HG03045 (cell line): ENCODE results near the gene SPRING1.
"Not testable (repeated sequence)": the region's sequence is repeated elsewhere in the genome, so short reads cannot be mapped to it uniquely, and the experiment has no call there.

Experiments used
- ATAC-seq: cut with Tn5 transposase; IDR thresholded peaks from one replicate; pipeline ENCODE4 v1.9.1; 2021; ENCODE audit warnings: mild to moderate bottlenecking, moderate library complexity; ENCODE audit not compliant: unreplicated experiment

The SPRING1 gene

DNA sequence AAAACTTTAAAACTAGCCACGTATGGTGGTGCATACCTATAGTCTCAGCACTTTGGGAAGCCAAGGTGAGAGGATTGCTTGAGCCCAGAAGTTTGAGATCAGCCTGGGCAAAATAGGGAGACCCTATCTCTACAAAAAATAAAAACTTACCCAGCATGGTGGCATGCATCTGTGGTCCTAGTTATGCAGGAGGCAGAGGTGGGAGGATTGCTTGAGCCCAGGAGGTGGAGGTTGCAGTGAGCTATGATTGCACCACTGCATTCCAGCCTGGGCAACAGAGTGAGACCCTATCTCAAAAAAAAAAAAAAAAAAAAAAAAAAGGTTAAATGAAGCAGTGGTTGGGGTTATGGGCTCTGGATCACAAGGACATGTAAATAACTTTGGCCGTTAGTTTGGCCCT is 4.9 kb upstream of the SPRING1 start:
- not testable (repeated sequence) for ATAC-seq

DNA sequence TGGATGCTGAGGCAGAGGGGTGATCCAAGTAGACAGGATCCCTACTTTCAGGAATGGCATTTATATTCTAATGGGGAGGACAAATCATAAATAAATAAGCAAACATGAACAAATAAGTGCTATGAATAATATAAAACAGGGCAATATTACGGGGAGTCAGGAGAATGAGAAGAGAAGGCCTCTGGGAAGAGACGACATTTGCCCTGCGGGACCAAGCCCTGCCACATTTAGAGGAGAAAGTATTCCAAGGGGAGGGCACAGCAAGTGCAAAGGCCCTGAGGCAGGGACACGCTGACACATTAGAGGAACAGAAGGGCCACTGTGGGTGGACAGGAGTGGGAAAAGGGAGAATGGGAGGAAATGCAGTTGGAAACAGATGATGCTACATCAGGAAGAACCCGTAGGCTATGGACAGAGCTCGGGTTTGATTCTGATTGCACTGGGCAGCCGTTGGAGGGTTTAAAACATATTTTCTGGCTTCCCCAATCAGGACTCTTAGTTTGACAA is 1.6 kb upstream of the SPRING1 start:
- ATAC-seq: no peak

DNA sequence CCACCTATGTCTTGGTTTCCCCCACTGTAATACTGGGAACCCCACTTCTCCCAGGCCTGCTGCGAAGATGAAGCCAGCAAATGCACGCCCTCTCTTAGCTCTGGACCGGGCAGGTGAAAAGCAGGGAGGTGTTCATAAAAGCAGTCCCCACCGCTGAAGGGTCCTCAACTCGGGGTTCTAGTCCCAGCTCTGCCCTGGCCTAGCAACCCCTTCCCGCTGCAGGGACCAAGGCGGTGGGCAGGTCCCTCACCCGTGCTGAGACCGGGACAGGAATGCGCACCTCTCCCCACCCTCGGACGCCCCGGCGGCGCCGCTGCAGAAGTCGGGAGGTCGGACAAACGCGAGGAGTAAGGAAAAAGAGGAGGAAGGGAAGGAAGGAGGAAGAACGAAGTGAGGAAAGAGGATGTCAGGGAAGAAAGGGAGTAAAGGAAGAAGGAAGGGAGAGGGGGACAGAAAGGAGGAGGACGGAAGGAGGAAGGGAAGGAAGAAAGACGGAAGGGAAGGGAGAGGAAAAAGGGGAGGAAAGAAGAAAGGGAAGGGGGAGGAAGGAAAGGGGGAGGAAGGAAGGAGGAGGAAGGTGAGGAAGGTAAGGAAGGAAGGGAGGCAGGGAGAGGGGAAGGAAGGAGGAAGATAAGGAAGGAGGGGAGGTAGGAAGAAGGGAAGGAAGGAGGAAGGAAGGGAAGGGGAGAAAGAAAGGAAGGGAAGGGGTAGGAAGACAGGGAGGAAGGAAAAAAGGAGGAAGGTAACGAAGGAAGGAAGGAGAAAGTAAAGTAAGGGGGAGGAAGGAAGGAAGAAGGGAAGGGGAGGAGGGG is 701 bp downstream of the SPRING1 start:
- no peak for ATAC-seq

DNA sequence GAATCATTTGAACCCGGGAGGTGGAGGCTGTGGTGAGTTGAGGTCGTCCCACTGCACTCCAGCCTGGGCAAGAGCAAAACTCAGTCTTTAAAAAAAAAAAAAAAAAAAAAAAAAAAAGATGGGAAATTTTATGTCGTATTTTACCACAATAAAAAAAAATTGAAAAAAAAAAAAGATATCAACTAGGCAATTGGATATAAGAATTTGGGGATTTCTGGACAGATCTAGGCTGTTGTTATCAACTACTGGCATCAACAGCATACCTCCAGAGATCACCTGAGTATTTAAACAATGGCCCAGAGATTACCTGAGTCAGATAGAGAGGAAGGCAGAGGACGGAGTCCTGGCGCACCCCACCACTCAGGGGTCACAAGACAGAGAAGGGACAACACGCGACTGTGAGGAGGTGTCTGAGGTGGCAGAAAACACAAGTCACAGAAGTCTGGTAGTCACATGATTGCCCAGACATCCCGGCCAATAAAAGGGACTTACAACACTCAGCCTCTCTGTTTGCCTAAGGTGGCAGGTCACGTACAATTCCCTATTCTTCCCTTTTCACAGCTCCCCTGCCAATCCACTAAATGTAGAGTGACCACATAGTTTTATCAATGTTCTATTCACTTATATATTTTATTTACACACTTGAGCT is 1.8 kb downstream of the SPRING1 start:
- ATAC-seq: no peak

DNA sequence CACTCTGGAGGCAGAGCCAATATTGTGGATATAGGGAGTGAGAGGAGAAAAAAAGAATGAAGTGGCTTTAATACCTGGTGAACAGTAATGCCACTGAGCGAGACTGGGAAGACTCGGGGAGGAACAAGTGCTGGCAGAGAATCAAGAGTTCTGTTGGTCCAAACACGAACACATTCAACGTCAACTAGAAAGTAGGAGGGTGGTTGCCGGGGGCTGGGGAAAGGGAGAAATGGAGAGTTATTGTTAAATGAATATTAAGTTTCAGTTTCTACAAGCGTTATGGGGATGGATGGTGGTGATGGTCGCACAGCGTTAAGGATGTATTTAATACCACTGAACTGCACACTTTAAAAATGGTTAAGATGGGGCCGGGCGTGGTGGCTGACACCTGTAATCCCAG is 2.8 kb downstream of the SPRING1 start:
- no peak for ATAC-seq

DNA sequence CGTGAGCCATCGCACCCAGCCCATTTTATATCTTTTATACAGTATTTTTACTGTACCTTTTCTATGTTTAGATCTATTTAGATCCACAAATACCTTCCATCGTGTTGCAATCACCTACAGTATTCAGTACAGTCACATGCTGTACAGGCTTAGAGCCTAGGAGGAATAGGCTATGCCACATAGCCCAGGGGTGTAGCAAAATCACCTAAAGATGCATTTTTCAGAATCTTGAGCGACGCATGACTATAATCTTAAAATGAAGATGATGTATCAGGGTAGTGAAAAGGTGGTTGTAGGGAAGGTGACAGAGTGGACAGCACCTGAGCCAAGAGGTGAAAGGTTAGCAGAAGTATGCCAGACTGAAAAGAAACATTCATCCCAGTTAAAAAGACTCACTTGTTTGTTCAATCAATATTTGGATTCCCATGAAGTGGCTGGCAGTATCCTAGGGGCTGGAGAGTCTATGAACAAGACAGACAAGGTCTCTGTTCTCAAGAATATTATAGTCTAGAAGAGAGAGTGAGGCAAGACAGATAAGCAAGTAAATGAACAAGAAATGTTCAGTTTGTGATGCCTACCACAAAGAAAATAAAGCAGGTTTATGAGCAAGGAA is 3.6 kb downstream of the SPRING1 start:
- ATAC-seq: no peak

DNA sequence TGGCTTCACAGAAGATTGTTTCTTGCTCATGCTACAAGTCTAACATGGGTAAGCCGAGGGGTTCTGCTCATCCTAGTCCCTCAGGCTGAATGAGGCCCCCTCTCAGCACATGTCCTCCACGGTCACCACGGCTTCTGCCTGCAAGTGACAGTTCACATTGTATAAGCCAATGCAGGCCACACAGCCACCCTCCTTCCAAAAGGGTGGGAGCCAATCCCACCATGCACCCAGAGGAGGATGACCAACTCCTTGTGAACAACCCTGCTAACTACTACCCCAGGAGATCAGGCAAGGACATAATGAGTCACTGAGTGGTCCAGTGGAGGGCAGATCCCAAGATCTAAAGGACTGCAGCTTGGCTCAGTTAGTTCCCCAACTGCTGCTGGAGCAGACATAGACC is 6.1 kb downstream of the SPRING1 start:
- no peak for ATAC-seq

DNA sequence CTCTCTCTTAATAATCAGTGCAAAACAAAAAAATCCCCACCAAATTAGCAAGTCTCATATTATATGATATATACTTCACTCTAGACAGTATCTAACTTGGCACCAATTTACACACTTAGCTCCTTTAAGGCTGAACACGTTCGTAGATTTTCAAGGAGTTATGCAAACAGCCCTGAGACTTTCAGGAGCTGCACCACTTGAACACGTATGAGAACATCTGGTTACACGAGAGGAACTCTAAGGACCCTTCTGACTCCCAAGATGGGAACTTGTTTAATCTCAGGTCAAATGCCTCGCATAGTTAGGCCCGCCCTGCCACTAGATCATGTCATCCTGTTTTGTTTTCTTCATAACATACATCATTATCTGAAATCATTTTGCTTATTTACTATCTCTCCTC is 10.0 kb downstream of the SPRING1 start:
- ATAC-seq: no peak

DNA sequence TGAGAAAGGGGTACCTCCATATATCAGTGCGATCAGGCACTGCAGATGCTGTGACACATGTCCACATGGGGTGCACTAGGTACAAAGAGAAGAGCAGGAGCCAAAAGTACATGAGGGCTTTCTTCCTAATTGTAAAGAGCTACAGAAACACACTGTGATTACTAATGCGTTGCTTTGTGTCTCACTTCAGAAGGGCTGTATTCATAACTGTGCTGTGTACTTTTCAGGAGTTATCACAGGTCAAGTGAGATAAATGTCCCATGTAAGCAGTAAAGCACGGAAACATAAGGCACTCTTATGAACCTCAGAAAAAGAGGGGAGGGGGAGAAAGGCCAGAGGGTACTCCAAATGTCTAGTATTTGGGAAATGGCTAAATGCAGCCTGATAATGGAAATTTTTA is 10.6 kb downstream of the SPRING1 start:
- ATAC-seq: no peak

DNA sequence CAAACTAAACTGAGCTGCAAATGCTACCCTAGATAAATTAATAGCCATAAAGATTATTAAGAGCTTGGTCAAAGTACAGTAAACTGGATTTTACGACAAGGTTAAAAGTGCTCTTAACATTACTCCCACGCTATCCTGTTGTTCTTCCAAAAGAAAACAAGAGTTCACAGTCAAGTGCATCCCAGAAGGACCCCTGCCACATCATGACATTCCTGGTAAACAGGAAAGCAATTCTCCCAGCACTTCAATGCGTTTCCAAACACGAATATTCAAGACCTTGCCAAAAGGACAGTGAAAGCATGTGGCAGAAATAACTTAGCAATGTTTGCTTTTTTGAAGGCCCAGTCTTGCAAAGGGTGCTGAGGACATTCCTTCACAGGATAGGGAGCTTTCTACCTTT is 11.2 kb downstream of the SPRING1 start:
- ATAC-seq: no peak

DNA sequence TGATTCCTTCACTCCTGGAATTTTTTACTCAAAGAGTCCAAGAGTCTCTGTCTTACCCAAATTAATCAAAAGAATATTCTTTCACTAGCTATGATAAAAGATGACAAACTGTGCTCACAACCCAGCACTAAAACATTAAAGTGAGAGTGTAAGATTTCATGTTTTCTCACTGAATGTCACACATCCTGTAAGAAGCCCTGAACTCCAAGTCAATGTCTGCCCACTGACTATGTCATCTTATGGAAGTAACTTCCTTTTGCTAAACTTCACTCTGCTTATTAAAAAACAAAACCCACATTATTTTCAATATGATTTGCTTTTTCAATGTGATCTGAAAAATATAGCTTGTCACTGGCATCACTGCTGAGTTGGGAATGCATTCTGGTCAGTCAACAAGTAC is 15.6 kb downstream of the SPRING1 start:
- no peak for ATAC-seq

DNA sequence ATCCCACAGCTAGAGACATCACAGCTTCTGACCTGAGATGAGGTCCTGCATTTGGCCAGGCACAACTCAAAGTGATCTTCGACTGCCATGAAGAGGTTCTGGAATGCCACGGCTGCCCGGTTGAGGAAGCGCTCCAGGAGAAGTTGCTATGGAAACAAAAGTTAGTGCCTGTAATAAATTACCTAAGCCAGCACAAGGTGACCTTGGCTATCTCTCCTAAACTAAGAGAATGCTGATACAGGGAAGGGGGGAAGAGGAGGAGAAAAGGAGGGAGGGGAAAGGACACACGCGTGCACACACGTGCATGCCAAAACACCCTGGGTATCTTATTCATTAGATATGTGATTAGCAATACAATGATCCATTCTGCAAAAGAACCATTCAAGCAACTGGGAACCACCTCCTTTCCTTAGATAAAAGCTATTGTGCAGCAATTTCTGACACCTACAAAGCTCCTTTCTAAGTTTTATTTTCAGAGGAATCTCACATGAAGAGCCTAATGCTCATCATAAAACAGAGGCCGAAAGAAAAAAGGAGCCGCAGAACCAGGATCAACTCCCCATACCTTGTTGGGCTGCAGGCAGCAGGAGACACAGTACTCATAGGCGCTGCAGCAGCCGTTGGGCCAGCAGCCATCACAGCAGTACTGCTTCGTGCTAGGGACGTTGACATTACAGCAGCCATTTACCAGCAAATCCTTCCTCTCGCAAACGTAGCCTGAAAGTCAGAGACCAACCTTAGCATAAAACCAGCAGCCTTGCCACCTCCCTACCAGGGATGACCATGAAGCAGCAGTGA is 17.9 kb downstream of the SPRING1 start:
- no peak for ATAC-seq

DNA sequence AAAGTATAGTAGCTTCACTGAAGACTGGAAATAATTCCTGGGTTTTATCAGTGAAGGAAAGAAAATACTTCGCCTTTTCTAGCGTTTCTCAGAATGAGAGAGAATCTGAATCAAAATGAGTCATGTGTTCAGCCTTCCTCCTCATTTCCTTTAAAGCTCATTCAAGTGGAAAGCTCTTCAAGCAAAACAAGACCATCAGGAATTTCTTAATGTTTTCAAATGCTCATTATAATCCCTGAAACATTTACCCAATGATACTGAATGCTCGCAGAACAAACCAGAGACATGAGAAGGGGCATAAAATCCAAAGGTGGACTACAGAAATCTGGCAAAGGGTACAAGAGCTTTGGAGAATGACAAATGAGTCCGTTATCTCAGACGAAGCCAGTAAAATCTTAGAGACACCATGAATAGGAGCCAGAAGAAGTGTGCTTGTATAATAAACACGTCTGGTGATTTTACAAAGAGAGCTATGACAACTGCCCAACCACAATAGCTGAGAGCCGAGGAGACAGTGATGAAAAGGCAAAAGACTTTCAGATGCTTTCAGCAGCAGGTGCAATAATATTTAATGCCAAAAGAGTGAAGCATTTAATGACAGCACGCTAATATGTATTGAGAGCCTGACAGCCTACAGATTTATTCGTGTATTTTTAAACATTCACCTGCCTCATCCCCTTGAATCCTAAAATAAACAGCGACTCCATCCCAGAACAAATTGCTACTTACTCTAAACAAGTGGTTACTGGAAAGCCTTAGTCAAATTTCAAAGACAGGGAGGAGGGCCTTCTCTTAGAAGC is 19.0 kb downstream of the SPRING1 start:
- no peak for ATAC-seq

DNA sequence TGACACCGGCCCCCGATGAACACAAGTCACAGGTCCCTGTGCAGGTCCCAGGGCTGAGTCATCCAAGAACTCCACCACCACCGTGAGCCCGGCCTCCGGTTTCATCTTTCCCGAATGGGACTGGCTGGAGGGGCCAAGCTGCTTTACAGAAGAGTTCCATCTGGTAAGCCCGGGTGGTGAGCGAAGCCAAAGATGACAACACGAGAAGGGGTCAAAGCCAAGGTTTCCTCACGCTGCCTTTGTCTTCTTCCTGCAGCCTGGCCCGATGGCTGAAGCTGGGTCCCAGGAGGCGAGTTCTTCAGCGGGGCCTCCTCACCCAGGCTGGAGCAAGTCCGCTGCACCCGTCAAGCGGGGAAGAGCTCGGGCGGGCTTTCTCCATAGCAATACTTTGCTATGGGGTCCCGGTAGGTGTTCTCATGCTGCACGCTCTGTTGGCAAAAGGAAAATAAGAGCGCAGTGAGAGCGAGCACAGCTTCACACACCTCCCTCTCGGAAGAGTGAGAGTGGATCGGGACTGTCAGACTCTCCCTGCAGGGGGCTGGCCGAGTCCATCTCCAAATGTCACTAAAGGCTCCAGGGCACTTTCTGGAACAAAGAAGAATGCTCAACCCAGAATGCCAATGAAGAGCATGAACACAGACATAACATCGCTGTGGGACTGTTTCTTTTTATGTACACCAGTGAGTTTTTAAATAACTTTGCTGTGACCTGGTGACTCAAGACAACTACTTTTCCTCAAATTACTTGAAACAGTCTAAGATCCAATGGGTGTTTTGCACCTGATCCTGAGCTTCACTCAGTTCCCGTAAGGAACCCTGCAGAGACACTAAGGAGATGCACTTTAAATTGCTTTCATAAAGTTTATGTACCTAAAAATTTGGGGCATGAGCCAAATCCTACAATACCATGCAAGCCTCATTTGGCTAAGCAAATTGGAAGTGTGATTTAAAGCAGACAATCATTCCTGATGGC is 20.1 kb downstream of the SPRING1 start:
- no peak for ATAC-seq

DNA sequence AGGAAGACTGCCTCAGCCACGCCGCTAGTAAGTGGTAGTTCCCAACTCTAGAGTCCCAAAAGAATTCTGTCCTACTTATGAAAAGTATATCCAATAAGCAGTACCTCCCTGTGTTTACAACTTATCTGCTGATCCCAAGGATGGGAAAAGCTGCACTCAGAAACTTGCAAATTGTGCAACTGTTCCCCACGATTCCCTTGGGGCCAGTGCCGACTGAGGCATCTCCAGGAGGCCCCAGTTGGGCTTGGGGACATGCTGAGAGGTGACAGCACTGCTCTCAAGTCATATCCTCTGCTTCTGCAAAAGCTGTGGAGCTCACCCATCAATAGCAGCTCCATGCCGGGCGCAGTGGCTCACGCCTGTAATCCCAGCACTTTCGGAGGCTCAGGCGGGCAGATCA is 23.7 kb downstream of the SPRING1 start:
- ATAC-seq: no peak

DNA sequence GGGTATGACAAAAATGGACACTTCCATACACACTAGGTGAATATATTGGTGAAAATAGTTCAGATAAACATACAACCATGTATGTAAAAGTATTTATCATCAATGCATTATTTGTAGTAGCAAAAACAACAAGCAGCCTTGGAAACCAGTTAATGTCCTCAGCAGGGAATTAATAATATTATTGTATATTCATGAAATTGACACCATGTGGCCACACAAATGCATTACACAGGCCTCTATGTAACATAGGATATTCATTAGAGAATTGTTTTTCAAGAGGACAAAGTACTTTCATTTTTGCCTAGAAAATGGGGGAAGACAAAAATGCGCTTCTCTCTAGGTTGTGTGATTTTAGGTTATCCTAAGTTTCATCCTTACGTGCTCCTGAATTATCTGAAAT is 24.3 kb downstream of the SPRING1 start:
- ATAC-seq: no peak

DNA sequence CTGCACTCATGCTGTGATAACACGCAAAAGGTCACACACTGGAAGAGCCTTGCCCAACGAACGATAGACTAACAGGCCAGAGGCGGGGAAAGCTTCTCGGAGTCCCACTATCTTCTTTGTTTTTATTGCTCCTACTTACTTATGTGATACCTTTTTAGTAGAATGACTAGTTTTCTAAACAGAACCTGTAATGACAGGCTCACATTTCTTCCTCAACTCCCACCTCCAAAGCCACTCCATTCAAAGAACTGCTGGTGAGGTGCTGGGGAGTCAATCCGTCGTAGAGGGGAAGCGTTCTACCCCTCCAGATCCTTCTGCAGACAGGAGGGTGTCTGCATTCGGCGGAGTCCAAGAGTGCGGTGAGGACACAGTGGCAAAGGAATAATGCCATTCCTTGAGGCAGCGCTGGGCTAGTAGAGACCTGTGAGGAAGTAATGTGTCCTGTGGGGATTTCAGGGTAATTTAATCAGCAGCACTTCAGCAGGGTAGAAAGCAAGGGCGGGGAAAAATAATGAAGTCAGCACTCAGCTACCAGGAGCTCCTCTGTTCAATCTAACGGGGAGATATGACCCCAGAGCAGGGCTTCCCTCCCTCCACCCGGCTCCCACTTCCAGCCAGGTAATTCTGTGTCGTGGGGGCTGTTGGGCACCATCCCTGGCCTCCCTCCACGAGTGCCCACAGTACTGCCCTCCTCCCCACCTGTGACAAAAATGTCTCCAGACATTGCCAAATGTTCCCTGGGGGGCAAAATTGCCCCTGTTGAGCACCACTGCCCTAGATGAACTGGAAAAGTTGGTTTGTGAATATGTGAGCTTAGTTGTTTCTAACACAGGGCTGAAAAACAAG is 25.2 kb downstream of the SPRING1 start:
- no peak for ATAC-seq
